Caki2 (cell line): ENCODE results near the gene EXD3. TPM values are rescaled to one million over a fixed set of nuclear protein-coding genes. Genes with fewer than 3 reads are reported as not detected.

Source experiments
- DNase-seq: peaks from one replicate; pipeline ENCODE4 v3.0.0-alpha.2; 2015; ENCODE audit warnings: low read depth
- in situ Hi-C: cut with HindIII; loops from 2 replicates; pipeline ENCODE4 v1.10.0; 2016; ENCODE audit warnings: low sequenced_read_pairs, low pct_unique_long_range_greater_than_20kb, mixed read lengths
- total RNA-seq: library from RNA; depleted of rRNA; stranded (reverse); fragments of >200 nt; shearing (Covaris generic); gene quantifications from 2 replicates; pipeline ENCODE4 v1.2.3, GENCODE V29; 2014; ENCODE audit warnings: low replicate concordance

Gene EXD3
- total RNA-seq, 1 experiment from 2014 or later: 5.3 TPM

DNA sequence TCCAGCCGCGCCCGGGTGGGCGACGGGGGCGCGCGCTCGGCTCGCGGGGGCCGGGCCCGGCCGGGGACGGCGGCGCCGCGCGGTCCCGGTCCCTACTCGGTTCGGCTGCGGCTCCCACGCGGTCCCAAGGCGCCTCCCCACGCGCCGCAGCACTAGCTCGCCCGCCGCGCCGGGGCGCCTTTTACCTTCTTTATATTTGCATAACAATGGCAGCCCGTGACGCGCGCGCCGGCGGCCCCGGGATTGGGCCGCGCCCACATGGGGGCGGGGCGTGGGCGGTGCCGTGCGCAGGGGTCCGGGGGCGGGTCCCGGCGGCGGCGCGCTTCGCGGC, 120.9 kb downstream of the EXD3 start, which contains the start of gene NRARP:
TSS of gene NRARP (minus strand) at position 154 of the 331 bp plus-strand sequence. CDS start 343 bp downstream, outside the sequence.
- DNase-seq: no peak
- in situ Hi-C loops: no loop called here

DNA sequence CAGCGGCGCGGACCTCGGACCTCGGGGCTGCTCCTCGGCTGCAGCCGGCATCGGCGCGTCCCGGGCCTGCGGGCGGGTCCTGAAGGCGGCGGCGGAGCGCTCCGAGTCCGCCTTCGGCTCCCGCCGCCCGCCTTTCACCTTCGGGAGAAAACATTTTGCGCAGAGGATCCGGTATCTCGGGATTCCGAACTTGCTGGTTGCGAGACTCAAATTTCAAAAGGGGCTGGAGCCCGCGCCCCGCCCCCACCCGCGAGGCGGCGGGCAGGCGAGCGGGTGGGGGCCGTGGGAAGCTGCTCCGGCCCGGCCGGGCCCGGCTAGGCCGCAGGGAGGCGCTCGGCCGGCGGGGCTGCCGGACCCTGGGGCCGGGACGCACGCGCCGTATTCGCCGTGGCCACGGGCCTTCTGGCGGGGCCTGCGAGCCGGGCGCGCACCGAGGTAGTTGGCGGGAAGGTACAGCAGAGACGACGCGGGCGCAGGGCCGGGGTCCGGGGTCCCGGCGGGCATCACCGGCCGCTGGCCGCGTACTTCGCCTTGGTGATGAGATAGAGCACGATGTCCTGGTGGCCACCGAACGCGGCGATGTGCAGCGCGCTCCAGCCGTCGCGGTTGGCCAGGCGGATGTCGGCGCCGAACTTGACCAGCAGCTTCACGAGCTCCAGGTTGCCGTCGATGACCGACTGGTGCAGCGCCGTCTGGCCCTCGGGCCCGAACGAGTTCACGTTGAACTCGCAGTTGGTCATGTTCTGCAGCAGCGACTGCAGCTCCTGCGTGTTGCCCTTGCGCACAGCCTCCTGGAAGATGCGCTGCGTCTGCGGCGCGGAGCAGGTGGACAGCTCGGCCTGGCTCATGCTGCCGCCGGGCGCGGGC, 121.6 kb downstream of the EXD3 start:
- DNase-seq: peak; percentile 74
- in situ Hi-C loops: no loop called here

DNA sequence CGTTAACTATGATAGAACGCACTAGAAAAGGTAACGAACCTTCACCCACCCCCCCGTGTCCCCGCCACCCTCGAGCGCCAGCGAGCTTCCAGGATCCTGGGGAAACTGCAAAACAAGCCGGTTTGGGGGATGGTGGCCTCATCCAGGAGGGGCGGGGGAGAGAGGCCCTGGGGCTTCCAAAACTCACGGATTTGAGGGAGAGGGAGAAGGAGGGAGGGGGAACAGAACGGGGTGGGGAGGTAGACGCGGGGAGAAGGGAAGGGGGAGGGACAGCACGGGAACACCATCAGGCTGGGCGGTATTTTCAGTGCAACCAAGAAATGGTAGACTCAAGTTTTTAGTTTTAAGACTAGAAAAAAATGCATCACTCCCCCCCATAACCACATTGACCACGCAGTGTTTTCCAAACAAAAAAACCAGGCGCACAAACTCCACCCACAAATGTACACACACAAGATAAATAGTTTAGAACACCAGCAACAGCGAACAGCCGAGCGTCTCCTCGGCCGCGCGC, 122.3 kb downstream of the EXD3 start:
- in situ Hi-C loops: no loop called here
- no peak for DNase-seq

DNA sequence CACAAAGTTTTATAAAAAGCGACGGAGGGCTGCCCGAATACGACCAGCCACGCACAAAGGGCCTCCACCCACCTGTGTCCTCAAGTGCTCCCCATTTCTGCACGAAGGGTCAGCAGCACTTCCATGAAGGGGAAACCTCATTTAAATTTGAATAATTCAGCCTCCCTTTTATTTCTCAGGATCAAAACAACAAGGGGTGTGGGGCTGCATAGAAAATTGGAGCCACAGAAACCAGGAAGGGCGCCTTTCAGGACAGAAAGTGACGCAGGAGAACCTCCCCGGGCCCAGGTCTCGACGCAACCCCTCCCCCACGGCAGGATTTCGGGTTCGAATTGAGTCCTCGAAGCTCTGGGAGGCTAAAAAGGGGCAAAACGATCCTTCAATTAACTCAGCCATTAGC, 123.0 kb downstream of the EXD3 start:
- in situ Hi-C loops: no loop called here
- DNase-seq: no peak

DNA sequence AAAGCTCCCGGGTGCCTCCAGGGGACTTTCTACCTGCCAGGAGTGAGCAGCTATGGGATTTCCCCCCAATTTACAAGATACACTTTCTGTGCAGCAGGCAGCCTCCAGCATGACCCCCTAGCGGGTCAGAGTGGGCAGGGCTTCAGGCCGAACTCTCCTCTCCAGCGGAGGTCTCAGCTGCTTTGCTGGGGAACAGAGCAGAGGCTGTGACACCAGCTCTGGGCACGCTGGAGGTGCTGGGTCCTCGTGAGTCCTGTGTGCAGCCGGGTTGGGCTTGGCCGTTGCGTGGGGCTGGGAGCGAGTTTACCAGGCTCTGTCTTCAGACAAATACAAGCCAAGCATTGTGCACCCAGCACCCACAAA, 123.8 kb downstream of the EXD3 start:
- DNase-seq: no peak
- in situ Hi-C loops: no loop called here

DNA sequence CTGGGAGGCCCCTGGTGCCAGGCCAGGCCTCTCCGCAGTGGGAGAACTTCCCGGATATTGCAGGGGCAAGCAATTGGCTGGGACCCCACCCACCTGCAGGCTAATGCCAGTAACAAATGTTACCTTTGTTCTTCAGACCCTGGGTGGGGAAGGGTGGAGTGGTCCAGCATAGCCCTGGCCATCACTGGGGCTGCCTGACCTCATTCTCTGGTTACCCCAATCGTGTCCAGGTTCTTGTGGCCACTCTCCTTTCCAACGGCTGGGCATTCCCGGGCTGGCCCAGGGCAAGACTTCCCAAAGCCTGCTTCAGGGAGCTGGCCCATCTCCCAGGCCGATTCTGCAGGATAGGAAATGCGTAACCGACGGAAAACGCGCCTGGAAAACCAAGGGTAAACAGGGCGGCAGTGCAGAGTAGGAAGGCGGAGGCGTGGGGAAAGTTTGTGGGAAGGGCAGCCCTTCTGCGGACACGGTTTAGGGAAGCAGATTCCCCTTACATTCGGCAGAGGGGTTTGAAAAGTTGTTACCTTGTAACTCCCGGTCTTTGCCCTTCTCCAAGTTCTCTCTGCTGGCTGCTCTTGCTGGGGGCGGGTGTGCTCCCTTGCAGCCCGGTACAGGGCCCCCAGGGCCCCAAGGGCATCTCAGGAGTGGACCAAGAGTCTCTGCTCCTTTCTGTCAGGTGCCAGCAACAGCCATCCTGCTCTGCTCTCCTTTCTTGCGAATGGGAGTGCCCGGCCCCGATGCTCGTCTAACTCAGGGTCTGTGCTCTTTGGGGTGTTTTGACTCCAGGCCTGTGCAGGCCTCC, 124.4 kb downstream of the EXD3 start:
- in situ Hi-C loops: no loop called here
- DNase-seq: no peak

DNA sequence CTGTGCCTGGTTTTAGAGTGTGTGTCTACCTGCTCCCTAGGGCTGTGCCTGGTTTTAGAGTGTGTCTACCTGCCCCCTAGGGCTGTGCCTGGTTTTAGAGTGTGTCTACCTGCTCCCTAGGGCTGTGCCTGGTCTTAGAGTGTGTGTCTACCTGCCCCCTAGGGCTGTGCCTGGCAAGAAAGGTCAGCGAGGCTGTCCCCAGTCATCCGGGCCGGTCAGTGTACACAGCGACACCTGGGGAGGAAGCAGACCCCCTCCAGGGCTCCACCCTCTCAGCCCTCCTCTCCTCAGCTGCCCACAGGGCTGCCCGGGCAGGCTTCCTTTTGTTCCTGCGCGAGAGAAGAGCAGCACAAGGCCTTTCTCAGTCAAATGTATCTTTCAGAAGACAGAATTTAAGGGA, 125.0 kb downstream of the EXD3 start:
- in situ Hi-C loops: no loop called here
- no peak for DNase-seq

DNA sequence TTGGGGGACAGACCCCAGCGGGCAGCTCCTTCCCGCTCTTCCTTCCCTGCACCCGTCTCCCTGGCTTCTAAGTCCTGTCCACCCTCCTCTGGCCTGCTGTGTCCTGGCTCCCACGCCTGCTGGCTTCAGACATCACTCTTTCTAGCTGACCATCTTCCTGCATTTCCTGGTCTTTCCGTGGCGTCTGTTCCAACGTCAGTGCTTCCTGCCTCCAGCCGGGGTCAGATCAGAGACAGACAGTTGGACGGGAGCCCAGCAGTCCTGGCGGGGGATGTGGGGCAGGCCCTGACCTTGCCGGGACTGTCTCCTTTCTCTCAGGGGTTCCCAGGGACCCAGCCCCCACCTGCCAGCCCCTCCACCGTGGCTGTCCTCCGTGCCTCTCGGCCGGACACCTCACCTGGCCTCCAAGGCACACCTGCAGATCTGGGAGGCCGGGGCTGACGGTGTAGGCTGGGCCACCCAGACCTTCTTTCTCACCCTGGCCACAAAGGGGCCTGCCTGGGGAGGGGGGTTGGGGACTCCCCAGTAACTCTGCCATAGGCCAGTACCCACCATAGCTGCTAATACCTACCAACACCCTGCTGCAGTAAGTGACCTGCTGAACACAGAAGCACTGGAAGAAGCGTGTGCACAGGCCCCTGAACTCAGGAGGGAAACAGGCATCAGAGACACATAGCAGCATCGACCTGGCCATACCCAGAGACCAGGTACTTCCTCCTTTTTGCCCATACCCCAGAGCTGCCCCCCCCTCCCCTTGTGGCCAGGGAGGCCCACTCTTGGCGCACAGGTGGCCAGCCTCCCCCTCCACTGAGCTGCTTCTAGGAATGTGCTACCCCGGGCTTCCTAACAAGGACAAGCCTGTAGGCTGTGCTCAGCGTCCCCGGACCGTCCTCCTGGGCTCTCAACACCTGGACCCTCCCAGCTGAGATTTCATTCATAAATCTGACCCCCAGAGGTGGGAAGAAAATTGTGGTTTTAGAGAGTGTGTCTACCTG, 126.0 kb downstream of the EXD3 start:
- DNase-seq: no peak
- in situ Hi-C loops: no loop called here

DNA sequence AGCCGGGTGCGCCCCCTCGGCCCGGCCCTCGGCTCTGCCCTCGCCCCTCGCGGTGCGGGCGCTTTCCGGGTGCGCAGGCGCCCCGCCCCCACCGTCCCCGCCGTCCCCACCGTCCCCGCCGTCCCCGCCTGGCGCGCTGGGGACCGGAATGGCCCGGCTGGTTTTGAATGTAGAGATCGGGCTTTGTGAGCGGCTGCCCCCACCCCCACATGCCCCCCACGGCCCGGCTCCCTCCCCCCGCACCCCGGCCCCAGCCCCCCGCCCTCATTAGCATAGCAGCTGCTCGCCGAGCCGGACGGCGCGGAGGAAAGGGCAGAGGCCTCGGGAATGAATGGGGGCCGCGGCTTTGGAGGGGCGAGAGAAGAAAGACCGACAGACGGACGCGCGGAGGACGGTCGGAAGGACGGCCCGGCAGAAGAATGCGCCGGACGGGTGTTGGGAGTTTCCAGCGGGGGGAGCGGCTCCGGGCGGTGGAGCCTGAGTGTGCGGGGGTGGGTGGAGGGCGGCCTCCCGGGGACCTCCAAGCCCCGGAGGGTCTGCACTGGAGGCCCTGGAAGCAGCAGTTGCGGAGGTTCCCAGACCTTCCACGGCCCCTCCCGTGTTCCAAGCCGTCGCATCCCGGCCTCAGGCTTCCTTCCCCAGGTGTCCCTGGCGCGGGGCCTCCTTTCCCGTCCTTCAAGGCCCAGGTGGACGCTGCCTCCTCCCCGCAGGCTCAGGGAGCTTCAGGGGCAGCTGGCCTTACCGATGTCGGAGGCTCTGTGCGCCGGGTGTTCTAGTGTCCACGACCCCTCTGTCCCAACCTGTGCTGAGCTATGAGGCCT, 126.9 kb downstream of the EXD3 start:
- in situ Hi-C loops: no loop called here
- no peak for DNase-seq

DNA sequence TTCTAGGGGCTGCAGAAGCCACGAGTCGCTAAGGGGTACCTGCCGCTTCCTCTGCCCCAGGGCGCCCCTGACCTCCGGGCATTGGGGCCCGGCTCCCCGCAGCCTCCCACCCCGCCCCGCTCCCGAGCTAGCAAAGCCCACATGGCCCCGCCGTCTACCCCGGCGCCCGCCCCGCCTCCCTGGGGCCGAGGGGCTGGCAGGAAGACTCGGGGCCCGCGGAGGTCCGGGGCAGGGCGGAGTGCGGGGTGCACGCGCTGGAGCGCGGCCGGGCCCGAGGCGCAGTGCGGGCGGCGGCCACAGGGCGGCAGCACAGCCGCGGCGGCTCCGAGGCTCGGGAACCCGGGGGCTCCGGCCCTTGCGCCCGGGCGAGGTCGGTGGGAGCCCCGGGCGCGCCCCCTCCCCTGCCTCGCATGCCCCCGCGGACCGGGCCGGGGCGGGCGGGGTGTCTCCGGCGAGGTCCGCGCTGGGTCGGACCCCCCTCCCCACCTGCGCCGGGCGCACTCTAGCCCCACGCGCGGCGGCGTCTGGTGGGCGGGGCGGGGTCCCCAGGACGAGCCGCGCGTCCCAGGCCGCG, 127.6 kb downstream of the EXD3 start:
- no peak for DNase-seq
- in situ Hi-C loops: no loop called here

DNA sequence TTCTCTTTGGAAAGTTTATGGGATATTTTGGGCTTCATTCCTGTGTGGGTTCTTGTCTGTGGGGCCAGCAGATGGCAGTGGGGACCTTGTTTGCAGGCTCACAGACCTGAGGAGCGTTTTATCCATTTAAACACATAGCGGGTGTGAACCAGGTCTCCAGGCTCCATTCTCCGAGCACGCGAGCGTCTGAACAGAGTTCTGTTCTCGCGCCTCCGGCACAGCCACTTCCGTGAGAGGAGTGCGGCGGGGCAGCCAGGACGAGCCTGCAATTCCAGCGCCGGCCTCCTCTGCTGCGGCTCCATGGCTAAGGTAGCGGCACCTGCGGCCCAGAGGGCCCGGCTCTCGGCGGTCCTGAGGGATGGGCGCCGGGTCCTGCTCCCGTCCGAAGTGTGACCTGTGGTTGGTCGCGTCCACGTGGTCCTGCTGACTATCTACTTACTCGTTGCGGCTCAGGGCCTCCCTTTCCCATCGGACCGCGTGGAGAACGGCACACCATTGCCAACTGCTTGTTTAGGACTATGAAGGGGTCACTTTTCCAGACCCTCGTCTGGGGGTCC, 128.2 kb downstream of the EXD3 start:
- in situ Hi-C loops: no loop called here
- DNase-seq: no peak

DNA sequence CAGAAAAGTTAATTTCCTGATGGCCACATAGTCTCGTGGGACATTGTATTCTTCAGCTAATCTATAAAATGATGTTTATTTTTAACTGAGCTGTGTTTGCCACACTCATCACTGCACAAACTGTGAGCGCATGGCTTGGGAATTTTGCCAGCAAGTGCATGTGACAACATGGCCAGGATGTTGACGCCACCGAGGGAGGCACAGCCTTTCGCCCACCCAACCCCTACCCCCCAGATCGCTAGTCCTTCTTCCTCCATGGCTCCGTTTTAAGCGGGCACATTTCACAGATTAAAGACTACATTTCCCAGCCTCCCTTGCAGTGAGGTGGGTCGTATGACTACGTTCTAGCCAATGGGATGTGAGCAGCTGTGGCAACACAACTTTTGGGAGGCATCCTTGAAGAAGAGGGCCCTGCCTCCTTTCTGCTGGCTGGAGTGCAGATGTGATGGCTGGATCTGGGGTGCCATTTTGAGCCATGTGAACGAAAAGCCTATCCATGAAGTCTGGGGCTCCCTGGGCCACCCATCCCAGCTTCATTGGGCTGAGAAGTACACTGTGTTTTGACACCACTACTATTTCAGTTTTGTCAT, 128.8 kb downstream of the EXD3 start:
- peak; percentile 80 for DNase-seq
- in situ Hi-C loops: no loop called here

DNA sequence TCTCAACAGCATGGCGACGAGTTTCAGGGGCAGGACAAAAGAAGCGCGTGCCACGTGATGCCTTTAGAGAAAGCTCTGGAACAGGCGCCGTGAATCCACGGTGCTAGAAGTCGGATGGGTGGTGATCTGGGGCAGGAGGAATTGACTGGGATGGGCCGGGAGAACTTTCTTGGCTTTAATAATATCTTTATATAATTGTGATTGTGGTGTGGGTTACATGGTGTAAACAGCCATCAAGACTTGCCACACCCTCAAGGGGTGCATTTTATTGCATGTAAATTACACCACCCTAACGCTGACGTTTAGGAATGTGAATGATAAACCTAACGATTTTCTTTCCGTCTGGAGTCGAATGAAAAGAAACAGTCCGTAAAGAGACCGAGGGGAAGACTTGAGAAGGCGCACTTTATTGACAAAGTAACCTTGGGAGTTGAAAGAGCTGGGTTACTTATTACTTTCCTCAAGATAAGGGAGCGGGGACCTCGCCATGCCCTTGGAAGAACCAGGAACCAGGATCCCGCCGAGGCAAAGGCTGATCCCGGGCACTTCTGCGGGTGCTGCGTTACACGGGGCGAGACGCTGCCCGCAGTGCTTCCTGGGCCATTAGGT, 129.4 kb downstream of the EXD3 start:
- in situ Hi-C loops: no loop called here
- DNase-seq: no peak

DNA sequence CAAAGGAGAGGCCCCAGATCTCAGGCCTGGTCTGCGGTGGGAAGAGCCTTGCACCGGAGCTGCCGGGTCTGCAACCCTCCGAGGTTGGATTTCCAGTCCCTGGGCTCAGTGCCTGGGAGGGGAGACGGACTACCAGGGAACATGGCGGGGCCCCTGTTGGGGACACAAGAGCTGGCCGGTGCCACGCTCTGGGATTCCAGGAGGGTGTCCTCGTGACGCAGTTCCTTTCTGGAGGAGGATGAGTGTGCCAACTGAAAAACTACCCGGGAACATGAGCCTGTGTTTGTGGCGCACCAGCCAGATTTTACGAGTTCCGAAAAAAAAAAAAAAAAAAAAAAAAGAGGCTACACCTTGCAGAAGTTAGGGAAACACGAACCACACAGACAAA, 129.9 kb downstream of the EXD3 start:
- DNase-seq: no peak
- in situ Hi-C loops: no loop called here

DNA sequence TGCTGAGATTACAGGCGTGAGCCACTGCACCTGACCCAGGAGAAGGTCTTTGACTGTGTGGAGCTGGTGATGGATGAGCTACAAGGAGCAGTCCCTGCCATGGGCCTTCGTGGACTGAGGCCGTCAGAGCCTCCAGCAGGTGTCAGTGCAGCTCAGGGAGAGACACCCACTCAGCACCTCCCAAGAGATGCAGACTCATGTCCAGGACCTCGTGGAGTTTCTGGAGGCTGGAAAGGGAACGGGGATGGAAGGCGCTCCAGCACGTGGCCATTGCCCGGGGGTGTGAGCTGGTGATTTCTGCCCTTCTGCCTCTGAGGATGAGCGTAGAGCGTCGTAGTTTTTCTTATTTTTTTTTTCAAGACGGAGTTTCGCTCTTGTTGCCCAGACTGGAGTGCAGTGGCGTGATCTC, 136.0 kb downstream of the EXD3 start:
- peak; percentile 55 for DNase-seq
- in situ Hi-C loops: no loop called here
